ENCODE results near the gene MYL7.
A peak's percentile ranks its signal among the peaks of the same experiment; 100 is the strongest.

MYL7 gene

DNA sequence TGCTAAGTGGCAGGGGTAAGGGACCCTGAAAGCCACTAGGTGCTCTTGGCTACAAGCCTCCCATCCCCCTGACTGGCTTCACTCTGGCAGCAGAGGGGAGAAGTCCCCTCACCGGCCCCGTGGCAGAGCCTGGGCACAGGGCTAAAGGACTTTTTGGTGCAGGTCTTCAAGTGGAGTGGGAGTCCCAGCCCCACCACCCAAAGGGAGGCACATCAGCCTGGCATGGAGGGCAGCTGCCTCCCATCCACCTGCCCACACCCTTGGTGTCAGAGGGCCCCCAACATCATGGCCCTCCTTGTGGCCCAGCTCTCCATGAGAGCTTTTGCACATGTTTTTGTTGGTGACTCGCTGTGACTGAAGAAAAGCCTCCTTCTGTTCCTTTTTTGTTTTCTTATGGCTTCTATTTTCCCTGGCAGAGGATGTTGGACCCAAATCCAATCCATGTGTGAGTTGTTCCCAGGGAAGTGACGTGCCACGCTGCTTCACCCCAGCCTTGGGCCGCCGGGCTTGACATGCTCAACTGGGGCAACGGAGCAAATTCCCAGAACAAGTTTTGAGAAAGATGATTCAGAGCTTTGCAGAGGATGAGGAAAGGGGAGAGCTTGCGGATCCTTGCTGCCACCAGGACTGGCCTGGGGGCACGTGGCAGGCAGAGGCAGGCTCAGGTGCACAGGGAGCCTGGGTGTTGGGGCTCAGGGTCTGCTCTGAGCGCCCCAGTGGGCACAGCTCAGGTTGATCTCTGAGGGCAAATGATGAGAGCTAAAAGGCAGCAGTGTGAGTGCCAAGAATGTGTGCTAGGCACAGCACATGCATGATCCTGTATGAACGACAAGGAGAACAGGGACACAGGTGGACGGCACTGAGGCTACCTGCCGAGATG is 38.9 kb downstream of the MYL7 start:
- peaks cover 7% of the 10 kb centered on the region; the same call in 1 of the 2 replicates for H3F3A ChIP-seq (ENCODE audit: insufficient read depth, low read length)
- TF ChIP-seq CTCF (IDR thresholded peaks at IDR 0.05; ENCODE audit: low read length) = no peak
- no peak for TF ChIP-seq EZH2 (IDR thresholded peaks at IDR 0.05; ENCODE audit: borderline replicate concordance, low read length)
- H3K9me3 ChIP-seq (ENCODE audit: low read length) = no peaks in the 10 kb centered on the region
- H3K36me3 ChIP-seq (ENCODE audit: insufficient read depth, low read length) = no peaks in the 10 kb centered on the region
- H3K27me3 ChIP-seq (ENCODE audit: insufficient read depth, low read length) = peaks cover 10% of the 10 kb centered on the region
- peaks cover 65% of the 10 kb centered on the region for H3K4me1 ChIP-seq (ENCODE audit: insufficient read depth, low read length, severe bottlenecking)
- H3K4me3 ChIP-seq (ENCODE audit: low read depth, low read length, poor library complexity, severe bottlenecking) = no peak overlapping the region
- peak overlapping the region; percentile 34; the same call in 1 of the 2 replicates for H3K4me2 ChIP-seq (ENCODE audit: low read length)
- H3K79me2 ChIP-seq (ENCODE audit: insufficient read depth, low read length) = no peaks in the 10 kb centered on the region
- peak overlapping the region; percentile 96 for H3K27ac ChIP-seq (ENCODE audit: low read depth, low read length, poor library complexity, severe bottlenecking)
- no peaks in the 10 kb centered on the region for H4K20me1 ChIP-seq (ENCODE audit: insufficient read depth, low read length)
- H3K9me2 ChIP-seq (ENCODE audit: low read depth, low read length) = no peaks in the 10 kb centered on the region
- no peak overlapping the region for H3K9ac ChIP-seq (ENCODE audit: low read length)
- H2AFZ ChIP-seq (ENCODE audit: low read length) = no peak overlapping the region

DNA sequence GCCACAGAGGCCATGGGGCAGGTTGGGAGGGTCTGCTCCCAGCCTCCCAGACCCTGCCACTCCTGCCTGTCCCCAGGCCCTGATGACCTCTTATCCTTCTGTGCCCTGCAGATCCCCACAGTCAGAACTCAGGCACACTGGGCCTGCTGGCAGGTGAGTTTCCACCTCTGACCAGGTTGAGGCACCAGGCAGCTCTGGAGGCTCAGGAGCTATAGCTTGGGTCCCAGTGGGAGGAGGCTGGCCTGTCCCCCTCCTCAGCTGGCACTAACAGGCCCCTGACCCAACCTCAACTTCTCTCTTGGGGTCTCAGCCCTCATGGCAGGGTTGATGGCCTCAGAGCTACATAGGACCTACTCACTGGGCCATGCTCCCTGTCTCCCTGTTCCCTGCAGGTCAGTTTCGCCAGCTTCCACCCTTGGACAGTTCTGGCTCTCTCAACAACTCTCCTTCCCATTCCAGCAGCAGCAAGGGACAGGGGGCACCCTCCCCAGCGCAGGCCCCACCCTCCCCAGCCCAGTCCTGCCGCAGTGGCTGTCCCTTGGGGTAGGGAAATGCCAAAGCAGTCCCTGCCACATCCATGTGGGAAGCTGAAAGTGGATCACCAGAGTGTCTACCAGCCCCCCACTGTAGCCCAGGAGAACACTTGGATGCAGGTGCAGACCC is 39.7 kb downstream of the MYL7 start:
- no peak overlapping the region for H3K4me3 ChIP-seq (ENCODE audit: low read depth, low read length, poor library complexity, severe bottlenecking)
- H3K9me2 ChIP-seq (ENCODE audit: low read depth, low read length) = no peaks in the 10 kb centered on the region
- H3F3A ChIP-seq (ENCODE audit: insufficient read depth, low read length) = peaks cover 7% of the 10 kb centered on the region; the same call in 1 of the 2 replicates
- no peaks in the 10 kb centered on the region for H3K9me3 ChIP-seq (ENCODE audit: low read length)
- peaks cover 8% of the 10 kb centered on the region; the same call in 1 of the 2 replicates for H3K27me3 ChIP-seq (ENCODE audit: insufficient read depth, low read length)
- no peak for TF ChIP-seq CTCF (IDR thresholded peaks at IDR 0.05; ENCODE audit: low read length)
- TF ChIP-seq EZH2 (IDR thresholded peaks at IDR 0.05; ENCODE audit: borderline replicate concordance, low read length) = no peak
- peak overlapping the region; percentile 62 for H3K9ac ChIP-seq (ENCODE audit: low read length)
- H3K4me1 ChIP-seq (ENCODE audit: insufficient read depth, low read length, severe bottlenecking) = peaks cover 73% of the 10 kb centered on the region
- H2AFZ ChIP-seq (ENCODE audit: low read length) = no peak overlapping the region
- no peaks in the 10 kb centered on the region for H3K36me3 ChIP-seq (ENCODE audit: insufficient read depth, low read length)
- H3K27ac ChIP-seq (ENCODE audit: low read depth, low read length, poor library complexity, severe bottlenecking) = peak overlapping the region; percentile 96
- no peaks in the 10 kb centered on the region for H4K20me1 ChIP-seq (ENCODE audit: insufficient read depth, low read length)
- peak overlapping the region; percentile 34 for H3K4me2 ChIP-seq (ENCODE audit: low read length)
- no peaks in the 10 kb centered on the region for H3K79me2 ChIP-seq (ENCODE audit: insufficient read depth, low read length)

- H3K36me3 ChIP-seq (ENCODE audit: insufficient read depth, low read length) = no peaks in the 10 kb centered on the region
- no peak overlapping the region for H2AFZ ChIP-seq (ENCODE audit: low read length)
- H3F3A ChIP-seq (ENCODE audit: insufficient read depth, low read length) = peaks cover 7% of the 10 kb centered on the region; the same call in 1 of the 2 replicates
- no peaks in the 10 kb centered on the region for H3K79me2 ChIP-seq (ENCODE audit: insufficient read depth, low read length)
- H4K20me1 ChIP-seq (ENCODE audit: insufficient read depth, low read length) = no peaks in the 10 kb centered on the region
- no peaks in the 10 kb centered on the region for H3K9me2 ChIP-seq (ENCODE audit: low read depth, low read length)
- H3K27me3 ChIP-seq (ENCODE audit: insufficient read depth, low read length) = peaks cover under 1% of the 10 kb centered on the region; the same call in 1 of the 2 replicates
- H3K9ac ChIP-seq (ENCODE audit: low read length) = peak overlapping the region; percentile 62
- TF ChIP-seq CTCF (IDR thresholded peaks at IDR 0.05; ENCODE audit: low read length) (no peak), EZH2 (IDR thresholded peaks at IDR 0.05; ENCODE audit: borderline replicate concordance, low read length) (no peak)
- H3K4me1 ChIP-seq (ENCODE audit: insufficient read depth, low read length, severe bottlenecking) = peaks cover 80% of the 10 kb centered on the region
- peak overlapping the region; percentile 34 for H3K4me2 ChIP-seq (ENCODE audit: low read length)
- H3K9me3 ChIP-seq (ENCODE audit: low read length) = no peaks in the 10 kb centered on the region
- H3K4me3 ChIP-seq (ENCODE audit: low read depth, low read length, poor library complexity, severe bottlenecking) = peak overlapping the region; percentile 0
- peak overlapping the region; percentile 96 for H3K27ac ChIP-seq (ENCODE audit: low read depth, low read length, poor library complexity, severe bottlenecking)
Measured at GRCh38 chr7:44100458-44101302, 40.5 kb downstream of the MYL7 start.

All from OCI-LY1 (cell line).